Neural progenitor cell (in vitro differentiated cells): Measurements from ENCODE around the gene DRC3. TPM values are rescaled to one million over a fixed set of nuclear protein-coding genes. Genes with fewer than 3 reads are reported as not detected.

ENCODE experiments used
- DNase-seq: peaks from one replicate; pipeline ENCODE4 v3.0.0-alpha.2; 2016; ENCODE audit warnings: low spot score
- H2AFZ ChIP-seq: fragments of 200-600 bp; sonication (generic); replicated peaks from 2 replicates; pipeline ENCODE4 v1.6.1; 2016; ENCODE audit warnings: antibody characterized with exemption
- H3F3A ChIP-seq: fragments of 200-600 bp; sonication (generic); 2 replicates; pipeline ENCODE4 v1.6.1; 2016; ENCODE audit warnings: antibody characterized with exemption, low read depth
- H3K27ac ChIP-seq: fragments of 200-600 bp; sonication (generic); 2 replicates; pipeline ENCODE4 v1.5.1; 2016; ENCODE audit warnings: mild to moderate bottlenecking
- H3K27me3 ChIP-seq: fragments of 200-600 bp; sonication (generic); 2 replicates; pipeline ENCODE4 v1.6.1; 2016; ENCODE audit warnings: mild to moderate bottlenecking, moderate library complexity
- H3K36me3 ChIP-seq: fragments of 200-600 bp; sonication (generic); 2 replicates; pipeline ENCODE4 v1.5.1; 2016
- H3K4me1 ChIP-seq: fragments of 200-600 bp; sonication (generic); 2 replicates; pipeline ENCODE4 v1.6.1; 2016; ENCODE audit warnings: mixed run types
- H3K4me2 ChIP-seq: fragments of 200-600 bp; sonication (generic); 2 replicates; pipeline ENCODE4 v1.6.1; 2016
- H3K4me3 ChIP-seq: fragments of 200-600 bp; sonication (generic); 2 replicates; pipeline ENCODE4 v1.5.1; 2016
- H3K79me2 ChIP-seq: fragments of 200-600 bp; sonication (generic); 2 replicates; pipeline ENCODE4 v1.6.1; 2016; ENCODE audit warnings: low read depth
- H3K9ac ChIP-seq: fragments of 200-600 bp; sonication (generic); 2 replicates; pipeline ENCODE4 v1.6.1; 2016
- H3K9me3 ChIP-seq: fragments of 200-600 bp; sonication (generic); 2 replicates; pipeline ENCODE4 v1.5.1; 2016; ENCODE audit warnings: low read depth
- H4K20me1 ChIP-seq: fragments of 200-600 bp; sonication (generic); 2 replicates; pipeline ENCODE4 v1.6.1; 2016; ENCODE audit warnings: low read depth
- H3K27ac Mint-ChIP-seq: 3 replicates; pipeline ENCODE4 v1.8.0; 2021; ENCODE audit warnings: mixed read lengths
- H3K27me3 Mint-ChIP-seq: 2 replicates; pipeline ENCODE4 v1.8.0; 2022; ENCODE audit warnings: low read depth, mild to moderate bottlenecking, inconsistent platforms, moderate library complexity, mixed read lengths; ENCODE audit not compliant: insufficient read depth
- H3K36me3 Mint-ChIP-seq: 3 replicates; pipeline ENCODE4 v1.8.0; 2021; ENCODE audit warnings: mixed read lengths
- H3K4me1 Mint-ChIP-seq: 3 replicates; pipeline ENCODE4 v1.8.0; 2021; ENCODE audit warnings: mixed read lengths
- H3K4me3 Mint-ChIP-seq: 3 replicates; pipeline ENCODE4 v1.8.0; 2021; ENCODE audit warnings: mild to moderate bottlenecking, moderate library complexity, mixed read lengths
- H3K9me3 Mint-ChIP-seq: 3 replicates; pipeline ENCODE4 v1.8.0; 2020; ENCODE audit warnings: mixed read lengths
- CTCF ChIP-seq: fragments of 200-600 bp; sonication (generic); IDR thresholded peaks from 2 replicates; pipeline ENCODE4 v1.5.1; 2017; ENCODE audit warnings: antibody characterized with exemption, mild to moderate bottlenecking
- EZH2 ChIP-seq: fragments of 200-600 bp; sonication (generic); IDR thresholded peaks from 2 replicates; pipeline ENCODE4 v1.6.1; 2017; ENCODE audit warnings: antibody characterized with exemption, mild to moderate bottlenecking, moderate library complexity
- EZH2phosphoT487 ChIP-seq: fragments of 200-600 bp; sonication (generic); IDR thresholded peaks from 2 replicates; pipeline ENCODE4 v1.6.1; 2017; ENCODE audit warnings: antibody characterized with exemption
- total RNA-seq: library from RNA; depleted of rRNA; stranded (reverse); fragments of >200 nt; gene quantifications from 2 replicates; pipeline ENCODE4 v1.2.3, GENCODE V29; 2015; ENCODE audit warnings: low replicate concordance

Gene DRC3
- total RNA-seq, 1 donor from 2014 or later: 0.07 TPM

GRCh38 chr17:17935321-17936271 is 37.1 kb upstream of the DRC3 start:
- Histone ChIP-seq H3K4me1 (peaks cover 10% of the 10 kb centered on the region), H3K4me3 (no peak overlapping the region), H3K36me3 (no peaks in the 10 kb centered on the region), H3K9me3 (no peaks in the 10 kb centered on the region), H3F3A (no peaks in the 10 kb centered on the region), H3K27ac (no peak overlapping the region), H2AFZ (no peak overlapping the region), H3K9ac (no peak overlapping the region), H3K27me3 (no peaks in the 10 kb centered on the region), H3K4me2 (no peak overlapping the region), H3K79me2 (no peaks in the 10 kb centered on the region), H4K20me1 (no peaks in the 10 kb centered on the region)
- TF ChIP-seq EZH2phosphoT487 (no peak), CTCF (no peak), EZH2 (no peak)
- no peak for DNase-seq
- H3K27ac Mint-ChIP-seq: no peak overlapping the region
- H3K4me3 Mint-ChIP-seq: peak overlapping the region; percentile 27
- H3K4me1 Mint-ChIP-seq: peaks cover 53% of the 10 kb centered on the region
- peaks cover 7% of the 10 kb centered on the region for H3K27me3 Mint-ChIP-seq
- no peaks in the 10 kb centered on the region for H3K36me3 Mint-ChIP-seq
- no peaks in the 10 kb centered on the region for H3K9me3 Mint-ChIP-seq

- H3K9ac ChIP-seq: no peak overlapping the region
- TF ChIP-seq EZH2 (no peak), EZH2phosphoT487 (no peak), CTCF (no peak)
- peaks cover 7% of the 10 kb centered on the region for H3K27me3 Mint-ChIP-seq
- H3K9me3 ChIP-seq: no peaks in the 10 kb centered on the region
- no peaks in the 10 kb centered on the region for H3K79me2 ChIP-seq
- DNase-seq: no peak
- peak overlapping the region; percentile 0 for H3K4me3 Mint-ChIP-seq
- peaks cover 68% of the 10 kb centered on the region for H3K4me1 Mint-ChIP-seq
- H3K4me2 ChIP-seq: no peak overlapping the region
- H3F3A ChIP-seq: no peaks in the 10 kb centered on the region
- peak overlapping the region; percentile 75 for H3K27ac Mint-ChIP-seq
- H3K36me3 Mint-ChIP-seq: no peaks in the 10 kb centered on the region
- H3K27ac ChIP-seq: no peak overlapping the region
- no peaks in the 10 kb centered on the region for H3K9me3 Mint-ChIP-seq
- H4K20me1 ChIP-seq: no peaks in the 10 kb centered on the region
- H3K4me1 ChIP-seq: peaks cover 10% of the 10 kb centered on the region
- H3K27me3 ChIP-seq: no peaks in the 10 kb centered on the region
- no peak overlapping the region for H3K4me3 ChIP-seq
- no peak overlapping the region for H2AFZ ChIP-seq
- no peaks in the 10 kb centered on the region for H3K36me3 ChIP-seq
Measured at GRCh38 chr17:17937201-17937853, 35.3 kb upstream of the DRC3 start.

- H3K27ac ChIP-seq: no peak overlapping the region
- no peak for TF ChIP-seq EZH2
- TF ChIP-seq EZH2phosphoT487: no peak
- no peak for TF ChIP-seq CTCF
- H3K9ac ChIP-seq: no peak overlapping the region
Measured at GRCh38 chr17:17937958-17938357, 34.7 kb upstream of the DRC3 start.

More at GRCh38 chr17:17937958-17938357, 34.7 kb upstream of the DRC3 start:
- Histone ChIP-seq H3K36me3 (no peaks in the 10 kb centered on the region), H3K79me2 (no peaks in the 10 kb centered on the region), H3F3A (no peaks in the 10 kb centered on the region), H2AFZ (no peak overlapping the region), H3K4me3 (no peak overlapping the region), H4K20me1 (no peaks in the 10 kb centered on the region), H3K4me2 (no peak overlapping the region), H3K4me1 (peaks cover 16% of the 10 kb centered on the region), H3K9me3 (no peaks in the 10 kb centered on the region), H3K27me3 (no peaks in the 10 kb centered on the region)
- Mint-ChIP-seq H3K4me1 (peaks cover 72% of the 10 kb centered on the region), H3K4me3 (peak overlapping the region; percentile 54), H3K9me3 (no peaks in the 10 kb centered on the region), H3K27me3 (peaks cover 7% of the 10 kb centered on the region), H3K27ac (no peak overlapping the region), H3K36me3 (no peaks in the 10 kb centered on the region)
- no peak for DNase-seq
